ENCODE results near the gene SERINC1.

SERINC1 gene

GRCh38 chr6:122431780-122432179, 39.8 kb downstream of the SERINC1 start:
- no peak for DNase-seq

GRCh38 chr6:122429323-122429722, 42.3 kb downstream of the SERINC1 start:
- DNase-seq: no peak

GRCh38 chr6:122428781-122429180, 42.8 kb downstream of the SERINC1 start:
- DNase-seq: no peak

- no peak for DNase-seq
Observed at GRCh38 chr6:122426597-122426996, 45.0 kb downstream of the SERINC1 start.

- DNase-seq: no peak
Observed at GRCh38 chr6:122423734-122424133, 47.9 kb downstream of the SERINC1 start.

GRCh38 chr6:122422614-122423267, 48.9 kb downstream of the SERINC1 start:
- DNase-seq: no peak

GRCh38 chr6:122422003-122422402, 49.6 kb downstream of the SERINC1 start:
- no peak for DNase-seq

GRCh38 chr6:122416825-122417224, 54.8 kb downstream of the SERINC1 start:
- DNase-seq: no peak

- no peak for DNase-seq
Observed at GRCh38 chr6:122412001-122412400, 59.6 kb downstream of the SERINC1 start.

GRCh38 chr6:122408702-122409458, 62.7 kb downstream of the SERINC1 start:
- DNase-seq: no peak

GRCh38 chr6:122408240-122408639, 63.4 kb downstream of the SERINC1 start:
- DNase-seq: no peak

- no peak for DNase-seq
Observed at GRCh38 chr6:122407712-122408111, 63.9 kb downstream of the SERINC1 start.

GRCh38 chr6:122406187-122406586, 65.4 kb downstream of the SERINC1 start:
- no peak for DNase-seq

- DNase-seq: no peak
Observed at GRCh38 chr6:122405417-122405816, 66.2 kb downstream of the SERINC1 start.

GRCh38 chr6:122404444-122404843, 67.2 kb downstream of the SERINC1 start:
- no peak for DNase-seq

GRCh38 chr6:122401104-122401503, 70.5 kb downstream of the SERINC1 start:
- no peak for DNase-seq

GRCh38 chr6:122400462-122401089, 71.0 kb downstream of the SERINC1 start:
- DNase-seq: no peak

GRCh38 chr6:122400121-122400450, 71.5 kb downstream of the SERINC1 start:
- peak; percentile 25 for DNase-seq

GRCh38 chr6:122399348-122400120, 72.1 kb downstream of the SERINC1 start, which contains the start of gene HSF2:
HSF2 (plus strand) TSS chr6:122399652; CDS start chr6:122399738, 86 bp downstream.
- peak; percentile 94 for DNase-seq

GRCh38 chr6:122399055-122399347, 72.6 kb downstream of the SERINC1 start:
- no peak for DNase-seq

- no peak for DNase-seq
Observed at GRCh38 chr6:122394016-122394415, 77.6 kb downstream of the SERINC1 start.

GRCh38 chr6:122393351-122393896, 78.2 kb downstream of the SERINC1 start:
- no peak for DNase-seq

All from T1000 (cell line).